RPMI8226 (cell line): ENCODE measurements around the gene RMC1.
"Not testable (repeated sequence)": the region's sequence is repeated elsewhere in the genome, so short reads cannot be mapped to it uniquely, and the experiment has no call there.

Experiments
- DNase-seq: peaks from one replicate; pipeline ENCODE4 v3.0.0-alpha.2; 2015

The RMC1 gene

GRCh38 chr18:23567671-23568070 lies 64.4 kb downstream of the RMC1 start:
- no peak for DNase-seq

DNA sequence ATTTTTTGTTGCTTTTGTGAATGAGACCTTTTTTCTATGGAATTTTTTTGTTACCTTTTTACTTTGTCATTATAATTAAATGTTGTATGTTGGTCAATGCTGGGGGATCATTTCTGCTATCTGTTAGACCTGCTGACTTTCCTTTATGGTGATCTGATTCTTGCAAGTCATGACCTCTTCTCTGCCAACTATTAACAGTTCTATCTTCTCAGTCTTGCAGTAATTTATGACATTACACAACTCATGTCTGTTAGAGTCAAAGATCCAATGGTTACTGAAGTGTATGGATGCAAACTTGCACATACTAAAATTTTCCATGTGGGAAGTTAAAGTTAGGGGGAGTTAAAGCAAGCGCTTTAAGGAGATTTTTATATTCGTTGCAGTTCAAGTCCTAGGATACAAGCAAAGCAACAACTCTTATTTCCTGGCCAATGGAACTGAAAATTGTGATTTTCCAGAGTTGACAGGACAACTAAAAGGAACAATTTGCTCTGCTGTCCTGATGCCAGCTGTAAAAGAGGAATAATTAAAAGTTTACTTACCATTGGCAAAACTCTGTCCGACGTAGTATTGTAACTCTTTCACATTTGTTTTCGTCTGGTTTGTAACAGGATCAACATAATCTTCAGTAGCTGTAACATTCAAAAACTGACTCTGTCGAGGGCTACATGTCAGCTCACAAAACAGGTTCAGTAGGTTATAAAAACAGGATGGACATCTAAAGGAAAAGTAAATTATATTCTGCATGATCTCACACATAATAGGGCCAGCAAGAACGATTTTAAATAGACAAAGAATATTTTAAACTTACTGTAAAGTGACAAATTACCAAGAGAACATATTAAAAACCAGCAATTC lies 65.2 kb downstream of the RMC1 start:
- DNase-seq: no peak

- DNase-seq: no peak
Observed at GRCh38 chr18:23569299-23570063, 66.2 kb downstream of the RMC1 start.

GRCh38 chr18:23570912-23571504 lies 67.7 kb downstream of the RMC1 start:
- DNase-seq: no peak

DNA sequence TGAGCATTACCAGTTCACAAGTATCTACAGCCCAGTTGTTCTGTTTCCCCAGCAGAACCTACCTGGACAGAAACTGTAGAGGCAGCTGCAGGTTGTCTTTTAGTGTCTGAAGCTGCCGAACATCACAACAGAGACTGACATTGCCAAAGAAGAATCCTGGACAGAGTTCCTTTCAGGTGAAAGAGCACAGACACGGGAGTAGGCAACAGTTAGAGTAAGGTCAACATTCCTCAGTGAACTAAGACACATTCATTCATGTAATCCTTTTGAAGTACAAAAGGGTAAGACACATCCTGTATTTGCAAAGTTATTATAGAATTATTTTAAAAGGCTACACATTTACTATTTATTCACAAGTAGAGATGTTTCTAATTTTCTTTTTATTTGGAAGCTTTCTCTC lies 68.7 kb downstream of the RMC1 start:
- no peak for DNase-seq

DNA sequence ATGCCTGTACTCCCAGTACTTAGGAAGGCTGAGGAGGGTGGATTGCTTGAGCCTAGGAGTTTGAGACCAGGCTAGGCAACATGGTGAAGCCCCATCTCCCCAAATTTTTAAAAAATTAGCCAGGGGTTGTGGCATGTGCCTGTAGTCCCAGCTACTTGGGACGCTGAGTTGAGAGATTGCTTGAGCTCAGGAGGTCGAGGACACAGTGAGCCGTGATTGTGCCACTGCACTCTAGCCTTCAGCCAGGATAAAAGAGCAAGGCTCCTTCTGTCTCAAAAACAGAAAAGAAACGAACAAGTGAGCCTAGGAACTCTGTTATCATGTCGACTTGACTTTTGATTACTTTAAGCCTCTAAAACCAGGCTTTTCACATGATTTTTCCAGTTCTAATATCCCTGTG lies 69.3 kb downstream of the RMC1 start:
- no peak for DNase-seq

- DNase-seq: no peak
Observed at GRCh38 chr18:23573020-23573419, 69.7 kb downstream of the RMC1 start.

DNA sequence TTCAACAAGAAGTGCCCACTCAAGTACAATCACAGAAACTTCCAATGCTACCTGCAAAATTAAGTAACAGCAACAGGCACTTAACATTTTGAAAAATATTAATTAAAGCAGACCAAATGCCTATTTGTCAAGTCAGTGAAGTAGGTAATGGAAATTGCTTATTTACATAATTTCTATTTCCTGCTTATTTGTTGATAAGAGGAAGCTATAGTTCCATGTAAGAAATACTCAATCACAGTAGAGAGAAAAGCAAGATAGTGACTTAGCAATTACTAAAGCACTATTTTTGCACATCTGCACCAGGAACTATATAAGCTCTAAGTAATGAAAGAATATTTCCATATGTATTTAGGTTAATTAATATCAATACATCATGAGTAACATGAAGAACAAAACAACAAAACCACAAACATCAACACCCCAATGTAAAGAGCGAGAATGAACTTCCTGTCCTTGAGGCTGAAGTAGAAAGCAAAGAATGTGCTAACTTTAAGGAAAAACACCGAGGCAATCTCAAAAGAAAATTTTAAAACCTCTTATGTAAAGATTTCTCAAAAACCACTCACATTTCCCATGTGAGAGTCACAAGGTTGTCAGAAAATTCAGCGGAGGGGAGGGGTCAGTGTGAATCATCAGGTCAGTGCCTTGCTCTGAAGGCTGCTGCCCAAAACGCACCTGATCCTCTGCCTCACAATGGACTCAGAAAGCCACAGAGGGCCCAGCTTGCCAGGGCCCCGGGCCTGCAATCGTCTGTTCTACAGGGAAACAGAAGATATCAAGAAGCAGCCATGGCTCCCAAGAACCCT lies 70.5 kb downstream of the RMC1 start:
- no peak for DNase-seq

DNA sequence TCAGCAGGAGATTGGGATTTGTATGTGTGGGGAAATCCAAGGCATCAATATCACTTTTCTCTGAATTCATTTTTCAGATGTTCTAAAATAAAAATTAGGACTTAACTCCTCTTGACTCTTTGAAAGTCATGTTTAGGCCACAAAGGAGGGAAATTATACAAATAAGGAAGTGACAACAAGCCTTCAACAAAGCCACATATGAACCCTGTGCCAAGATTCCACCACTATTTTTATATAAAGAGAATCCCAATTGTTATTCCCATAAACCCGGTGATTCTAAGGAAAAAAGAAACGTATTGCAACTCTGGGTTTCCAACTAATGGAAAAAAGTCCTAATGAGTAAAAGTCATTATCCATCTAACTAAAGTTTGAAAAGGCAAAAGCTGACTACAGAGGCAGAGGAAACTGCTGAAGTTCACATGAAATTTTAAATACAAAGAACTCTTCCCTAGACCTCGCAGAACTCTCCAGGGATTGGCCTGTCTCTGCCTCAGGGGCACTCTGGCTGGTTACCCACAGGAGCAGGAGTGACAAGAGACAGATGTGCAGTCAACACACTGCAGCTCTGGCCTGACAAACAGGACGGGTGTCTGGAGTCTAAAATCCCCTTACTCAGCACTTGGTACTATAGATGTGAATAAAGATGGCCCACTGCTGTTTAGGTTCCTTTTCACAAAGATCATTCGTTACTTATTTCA lies 71.4 kb downstream of the RMC1 start:
- DNase-seq: no peak

- no peak for DNase-seq
Observed at GRCh38 chr18:23575309-23575651, 72.0 kb downstream of the RMC1 start.

- not testable (repeated sequence) for DNase-seq
Observed at GRCh38 chr18:23577521-23577920, 74.2 kb downstream of the RMC1 start.

DNA sequence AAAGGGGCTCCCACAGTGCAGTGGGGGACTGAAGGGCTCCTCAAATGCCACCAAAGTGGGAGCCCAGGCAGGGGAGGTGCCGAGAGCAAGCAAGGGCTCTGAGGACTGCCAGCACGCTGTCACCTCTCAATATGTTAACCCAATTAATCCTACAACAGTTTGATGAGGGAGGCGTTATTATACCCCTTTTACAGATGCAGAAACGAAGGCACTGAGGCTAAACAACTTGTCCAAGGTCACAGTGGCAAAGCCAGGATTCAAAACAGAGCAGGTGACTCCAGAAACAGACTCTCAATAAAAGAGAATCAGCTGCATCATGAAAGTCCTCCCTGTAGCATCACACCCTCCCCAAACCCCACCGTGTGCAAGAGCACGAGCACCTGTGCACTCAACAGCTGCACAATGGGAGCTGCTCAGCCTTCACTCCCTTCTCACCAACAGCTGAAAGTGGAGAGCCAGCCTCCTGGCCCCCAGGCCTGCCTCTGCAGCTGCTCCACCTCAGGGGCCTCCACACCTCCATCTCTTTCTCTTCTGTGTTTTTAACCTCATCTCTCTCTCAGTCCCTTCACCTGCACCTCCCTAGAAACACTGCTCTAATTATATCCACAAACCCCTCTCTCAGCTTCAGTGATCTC lies 74.9 kb downstream of the RMC1 start:
- DNase-seq: peak; percentile 23

- DNase-seq: peak; percentile 17
Observed at GRCh38 chr18:23578891-23579653, 75.8 kb downstream of the RMC1 start.

GRCh38 chr18:23580677-23581367 lies 77.5 kb downstream of the RMC1 start:
- DNase-seq: no peak
